ENCODE measurements around the gene CSTF2T.

GRCh38 chr10:51745397-51745796 is 46.0 kb upstream of the CSTF2T start:
- no peak for TF ChIP-seq CTCF (IDR thresholded peaks at IDR 0.05; ENCODE audit: borderline replicate concordance, extremely low read depth, low read length, poor library complexity, severe bottlenecking)
- no peak for TF ChIP-seq EZH2 (IDR thresholded peaks at IDR 0.05; ENCODE audit: borderline replicate concordance, low read depth, low read length, severe bottlenecking)
